WERI-Rb-1 (cell line): ENCODE measurements around the gene LAMB1.
"Not testable (repeated sequence)": the region's sequence is repeated elsewhere in the genome, so short reads cannot be mapped to it uniquely, and the experiment has no call there.

ENCODE experiments used
- DNase-seq: peaks from one replicate; pipeline ENCODE4 v3.0.0-alpha.2; 2020
- H3K27ac ChIP-seq: fragments of 250-450 bp; sonication (Bioruptor Pico); 2 replicates; pipeline ENCODE4 v1.5.1; 2020; ENCODE audit warnings: mild to moderate bottlenecking, moderate library complexity
- H3K27me3 ChIP-seq: fragments of 250-450 bp; sonication (Bioruptor Pico); 2 replicates; pipeline ENCODE4 v1.5.1; 2021; ENCODE audit warnings: mild to moderate bottlenecking, low read depth, moderate library complexity; ENCODE audit not compliant: insufficient read depth, severe bottlenecking
- H3K36me3 ChIP-seq: fragments of 250-450 bp; sonication (Bioruptor Pico); 2 replicates; pipeline ENCODE4 v1.5.1; 2020; ENCODE audit warnings: mild to moderate bottlenecking, moderate library complexity
- H3K4me3 ChIP-seq: 2 replicates; pipeline ENCODE4 v1.5.1; 2011; ENCODE audit warnings: low read depth, mild to moderate bottlenecking, control low read depth, low read length
- H3K9me3 ChIP-seq: fragments of 250-450 bp; sonication (Bioruptor Pico); 2 replicates; pipeline ENCODE4 v1.5.1; 2021; ENCODE audit warnings: mild to moderate bottlenecking, moderate library complexity; ENCODE audit not compliant: severe bottlenecking
- TF ChIP-seq, protein P1 (sequence below): IDR thresholded peaks from 2 replicates; pipeline ENCODE4 v1.5.1; 2011; ENCODE audit warnings: low read depth, mild to moderate bottlenecking, control low read depth, inconsistent platforms, low read length

The LAMB1 gene

DNA sequence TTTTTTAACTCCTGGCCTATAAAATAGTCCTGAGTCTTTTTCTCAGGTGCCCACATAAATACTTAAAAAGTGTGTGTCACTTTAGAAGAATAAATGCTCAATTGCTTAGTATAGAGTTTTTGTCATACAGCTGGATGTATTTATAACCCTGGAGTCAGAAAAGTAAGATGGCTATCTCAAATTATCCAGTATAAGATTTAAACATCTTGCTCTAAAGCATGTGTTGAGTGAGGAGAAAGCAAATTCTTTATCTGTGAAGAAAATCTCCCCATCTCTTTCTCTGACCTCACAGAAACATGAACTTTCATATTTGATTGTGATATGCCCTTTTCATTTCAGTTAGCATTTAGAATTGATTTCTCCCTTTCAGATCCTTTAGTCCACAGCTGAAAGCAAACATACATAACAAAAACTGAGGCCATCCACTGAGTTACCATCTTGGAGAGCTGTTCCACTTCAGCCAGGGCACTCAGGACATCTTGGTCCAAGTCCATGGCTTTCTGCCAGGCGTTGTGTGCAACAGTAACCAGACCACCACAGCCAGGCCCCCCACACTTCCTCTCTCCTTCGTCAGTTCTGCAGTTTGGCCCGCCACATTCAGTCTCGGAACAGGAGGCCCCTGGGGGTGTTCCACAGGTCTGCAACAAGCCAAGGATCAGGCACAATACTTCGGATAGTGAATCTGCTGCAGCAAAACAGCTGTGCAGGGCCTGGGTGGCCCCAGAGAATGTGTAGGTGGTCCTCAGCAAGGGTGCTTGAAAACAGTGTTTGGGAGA, 71.0 kb downstream of the LAMB1 start:
- Histone ChIP-seq H3K4me3 (no peak overlapping the region), H3K36me3 (peaks cover 57% of the 10 kb centered on the region)

DNA sequence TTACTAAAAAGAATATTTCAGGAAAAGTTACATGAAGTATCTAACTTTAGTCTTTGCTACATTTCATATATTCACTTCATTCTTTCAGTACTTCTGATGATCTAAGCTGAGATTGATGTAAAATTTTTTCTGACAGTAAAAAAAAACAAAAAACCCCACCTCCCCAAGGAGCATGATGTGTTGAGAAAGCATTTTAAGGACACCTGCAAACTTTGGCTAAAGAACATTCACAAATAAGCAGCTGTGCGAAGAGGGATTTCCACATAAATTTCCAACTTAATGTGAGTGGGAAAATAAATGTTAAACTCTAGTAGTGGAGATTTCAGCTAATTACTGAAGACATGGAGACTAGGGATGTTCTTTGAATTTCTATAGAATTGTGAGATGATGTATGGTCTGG, 76.5 kb downstream of the LAMB1 start:
- no peaks in the 10 kb centered on the region for H3K9me3 ChIP-seq
- no peaks in the 10 kb centered on the region for H3K27me3 ChIP-seq
- peaks cover 78% of the 10 kb centered on the region for H3K36me3 ChIP-seq
- H3K4me3 ChIP-seq: no peak overlapping the region
- DNase-seq: no peak
- TF ChIP-seq, protein P1, sequence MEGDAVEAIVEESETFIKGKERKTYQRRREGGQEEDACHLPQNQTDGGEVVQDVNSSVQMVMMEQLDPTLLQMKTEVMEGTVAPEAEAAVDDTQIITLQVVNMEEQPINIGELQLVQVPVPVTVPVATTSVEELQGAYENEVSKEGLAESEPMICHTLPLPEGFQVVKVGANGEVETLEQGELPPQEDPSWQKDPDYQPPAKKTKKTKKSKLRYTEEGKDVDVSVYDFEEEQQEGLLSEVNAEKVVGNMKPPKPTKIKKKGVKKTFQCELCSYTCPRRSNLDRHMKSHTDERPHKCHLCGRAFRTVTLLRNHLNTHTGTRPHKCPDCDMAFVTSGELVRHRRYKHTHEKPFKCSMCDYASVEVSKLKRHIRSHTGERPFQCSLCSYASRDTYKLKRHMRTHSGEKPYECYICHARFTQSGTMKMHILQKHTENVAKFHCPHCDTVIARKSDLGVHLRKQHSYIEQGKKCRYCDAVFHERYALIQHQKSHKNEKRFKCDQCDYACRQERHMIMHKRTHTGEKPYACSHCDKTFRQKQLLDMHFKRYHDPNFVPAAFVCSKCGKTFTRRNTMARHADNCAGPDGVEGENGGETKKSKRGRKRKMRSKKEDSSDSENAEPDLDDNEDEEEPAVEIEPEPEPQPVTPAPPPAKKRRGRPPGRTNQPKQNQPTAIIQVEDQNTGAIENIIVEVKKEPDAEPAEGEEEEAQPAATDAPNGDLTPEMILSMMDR: no peak
- H3K27ac ChIP-seq: no peak overlapping the region

More for the DNA sequence above, 71.0 kb downstream of the LAMB1 start:
- DNase-seq: no peak
- Histone ChIP-seq H3K27ac (no peak overlapping the region), H3K27me3 (no peaks in the 10 kb centered on the region), H3K9me3 (no peaks in the 10 kb centered on the region)
- TF ChIP-seq, protein P1: no peak

DNA sequence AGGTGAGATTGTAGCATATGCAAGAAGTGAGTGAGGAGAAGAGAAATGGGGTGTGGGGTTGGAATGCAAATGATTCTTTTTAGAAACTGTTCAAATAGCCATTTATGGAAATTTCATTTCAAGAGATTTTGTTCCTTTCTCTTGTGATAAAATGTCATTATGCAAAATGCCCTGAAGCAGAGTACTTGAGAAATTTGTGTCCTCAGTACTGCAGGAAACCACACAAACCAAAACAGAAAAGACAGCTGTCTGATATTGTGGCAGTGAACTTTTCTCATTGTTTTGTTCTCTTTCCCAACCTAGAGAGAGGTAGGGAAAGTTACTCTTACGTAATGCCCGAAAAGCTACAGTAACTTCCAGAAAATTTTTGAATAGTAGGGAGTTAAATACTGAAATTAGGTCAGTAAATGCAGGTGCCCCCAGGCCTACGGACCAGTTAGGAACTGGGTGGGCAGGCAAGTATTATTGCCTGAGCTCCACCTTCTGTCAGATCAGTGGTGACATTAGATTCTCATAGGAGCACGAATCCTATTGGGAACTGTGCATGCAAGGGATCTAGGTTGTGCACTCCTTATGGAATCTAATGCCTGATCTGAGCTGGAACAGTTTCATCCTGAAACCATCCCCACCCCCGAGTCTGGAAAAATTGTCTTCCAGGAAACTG, 78.0 kb downstream of the LAMB1 start:
- H3K36me3 ChIP-seq: peaks cover 75% of the 10 kb centered on the region
- TF ChIP-seq, protein P1: no peak

DNA sequence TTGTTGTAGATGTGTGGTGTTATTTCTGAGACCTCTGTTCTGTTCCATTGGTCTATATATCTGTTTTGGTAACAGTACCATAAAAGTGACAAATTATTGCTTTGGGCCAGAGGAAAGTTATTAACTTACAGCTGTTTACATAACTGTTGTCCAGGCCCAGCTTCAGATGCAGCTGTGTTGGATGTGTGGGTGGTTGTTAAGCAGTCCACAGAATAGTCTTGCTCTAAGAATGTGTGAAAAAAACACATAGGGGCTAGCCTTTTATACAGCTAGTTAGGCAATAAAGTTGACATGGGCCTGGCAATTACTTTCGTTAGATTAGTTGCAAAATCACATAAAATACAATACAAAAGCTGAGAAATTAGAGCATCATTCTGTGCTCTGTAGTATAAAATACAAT, 80.1 kb downstream of the LAMB1 start:
- Histone ChIP-seq H3K27ac (no peak overlapping the region), H3K9me3 (no peaks in the 10 kb centered on the region), H3K36me3 (peaks cover 81% of the 10 kb centered on the region), H3K27me3 (no peaks in the 10 kb centered on the region), H3K4me3 (no peak overlapping the region)
- DNase-seq: no peak
- TF ChIP-seq, protein P1: no peak

More for the DNA sequence above, 78.0 kb downstream of the LAMB1 start:
- no peak overlapping the region for H3K27ac ChIP-seq
- no peak for DNase-seq
- no peaks in the 10 kb centered on the region for H3K9me3 ChIP-seq
- H3K4me3 ChIP-seq: no peak overlapping the region
- H3K27me3 ChIP-seq: no peaks in the 10 kb centered on the region

DNA sequence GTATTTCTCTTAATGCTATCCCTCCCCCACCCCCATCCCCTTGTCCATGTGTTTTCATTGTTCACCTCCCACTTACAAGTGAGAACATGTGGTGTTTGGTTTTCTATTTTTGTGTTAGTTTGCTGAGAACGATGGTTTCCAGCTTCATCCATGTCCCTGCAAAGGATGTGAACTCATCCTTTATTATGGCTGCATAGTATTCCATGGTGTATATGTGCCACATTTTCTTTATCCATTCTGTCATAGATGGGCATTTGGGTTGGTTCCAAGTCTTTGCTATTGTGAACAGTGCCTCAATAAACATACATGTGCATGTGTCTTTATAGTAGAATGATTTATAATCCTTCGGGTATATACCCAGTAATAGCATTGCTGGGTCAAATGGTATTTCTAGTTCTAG, 81.1 kb downstream of the LAMB1 start:
- H3K9me3 ChIP-seq, DNase-seq, H3K27ac ChIP-seq, H3K4me3 ChIP-seq, H3K27me3 ChIP-seq: not testable (repeated sequence)
- H3K36me3 ChIP-seq: peaks cover 87% of the 10 kb centered on the region

DNA sequence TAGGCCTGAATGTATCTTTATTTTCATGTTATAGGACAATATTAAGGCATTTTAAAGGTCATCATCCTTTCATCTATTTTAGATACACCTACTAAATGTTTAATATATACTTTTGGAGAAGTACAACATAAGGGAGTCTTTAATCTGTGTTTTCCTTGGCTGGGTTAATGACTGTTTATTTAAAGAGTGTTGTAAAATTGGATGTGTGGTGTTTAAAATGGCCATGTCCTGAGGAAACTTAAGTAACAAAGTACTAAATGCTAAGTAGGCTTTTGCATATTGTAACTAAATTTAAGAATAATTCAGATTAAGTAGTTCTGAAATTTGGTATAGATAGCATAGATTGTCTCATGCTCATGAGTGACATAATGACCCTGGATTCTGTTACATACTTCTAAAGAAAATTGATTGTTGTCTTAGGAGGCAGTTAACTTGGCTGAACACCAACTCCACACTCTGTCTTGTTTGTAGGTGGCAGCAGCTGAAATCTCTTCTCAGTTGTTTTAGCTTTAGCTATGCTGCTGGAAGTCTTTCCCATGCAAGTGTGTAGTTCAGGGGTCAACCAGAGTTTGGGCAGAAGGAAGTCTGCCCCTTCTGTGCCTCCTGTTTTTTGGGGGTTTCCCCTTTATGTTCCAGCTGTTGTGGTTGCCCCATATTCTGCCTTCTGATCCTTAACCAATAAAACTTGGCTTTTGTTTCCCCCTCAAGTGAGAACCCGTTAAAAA, 82.8 kb downstream of the LAMB1 start:
- Histone ChIP-seq H3K27ac (no peak overlapping the region), H3K27me3 (no peaks in the 10 kb centered on the region), H3K4me3 (no peak overlapping the region), H3K9me3 (no peaks in the 10 kb centered on the region), H3K36me3 (peaks cover 86% of the 10 kb centered on the region)
- no peak for DNase-seq
- TF ChIP-seq, protein P1: no peak
